DMS114 treated with DMSO at 0.1 percent for 48 hours (cell line): ENCODE data around the gene TMEM178A.
"Not testable (repeated sequence)": the region's sequence is repeated elsewhere in the genome, so short reads cannot be mapped to it uniquely, and the experiment has no call there.

Experiments used
- DNase-seq: peaks from one replicate; lab custom pipeline; 2025; ENCODE audit not compliant: unreplicated experiment; lab: John Stamatoyannopoulos, UW

The TMEM178A gene

DNA sequence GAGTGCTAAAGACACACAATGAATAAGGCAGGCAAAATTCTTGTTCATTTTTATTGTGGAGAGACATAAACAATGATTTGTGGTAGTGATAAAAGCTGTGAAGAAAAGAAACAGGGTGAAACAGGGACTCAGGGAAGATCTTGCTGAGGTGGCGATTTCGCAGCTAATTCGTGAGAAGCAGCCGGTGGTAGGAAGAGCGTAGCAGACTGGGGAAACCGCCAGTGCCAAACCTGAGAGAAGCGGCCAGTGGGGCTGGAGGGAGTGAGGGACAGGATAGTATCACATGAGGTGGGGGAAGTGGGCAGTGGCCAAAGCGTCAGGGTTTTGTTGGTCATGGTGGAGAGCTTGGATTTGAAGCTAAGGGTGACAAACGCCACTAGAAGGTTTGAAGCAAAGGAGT is 42.3 kb downstream of the TMEM178A start:
- no peak for DNase-seq

DNA sequence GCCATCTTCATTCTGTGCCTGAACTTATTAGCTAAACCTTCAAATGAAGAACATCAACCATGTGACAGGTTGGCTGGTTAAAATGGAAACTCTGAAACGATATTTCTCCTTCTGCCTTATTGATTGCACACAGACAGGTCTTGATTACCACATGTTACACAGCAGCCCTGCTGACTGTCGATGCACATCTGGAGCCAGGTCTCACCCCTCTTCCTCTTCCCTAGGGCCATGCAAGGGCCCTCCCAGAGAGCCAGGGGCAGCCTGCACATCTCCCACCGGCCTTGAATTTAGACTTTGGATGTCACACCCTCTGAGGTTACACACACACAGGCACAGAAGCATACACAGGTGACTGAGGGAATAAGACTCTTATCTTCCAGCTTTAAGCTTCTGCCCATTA is 45.1 kb downstream of the TMEM178A start:
- no peak for DNase-seq

GRCh38 chr2:39712953-39713352 is 47.2 kb downstream of the TMEM178A start:
- DNase-seq: no peak

DNA sequence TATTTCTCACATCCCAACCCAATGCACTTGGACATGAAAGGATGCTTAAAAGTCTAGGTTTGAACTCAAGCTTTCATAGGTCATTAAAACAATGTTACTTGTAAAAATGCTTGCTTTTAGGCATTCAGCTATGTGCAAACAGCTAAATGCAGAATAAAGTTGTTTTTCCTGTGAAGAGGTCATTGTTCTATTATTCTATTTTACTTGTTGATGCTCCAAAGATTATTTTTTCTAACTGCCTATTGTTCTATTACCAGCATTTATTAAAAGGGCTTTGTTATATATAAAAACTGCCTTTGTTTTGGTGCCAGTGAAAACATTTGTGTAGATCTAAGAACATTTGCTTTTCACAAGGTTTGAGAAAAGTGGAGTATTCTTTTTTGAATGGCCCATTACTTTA is 49.4 kb downstream of the TMEM178A start:
- DNase-seq: no peak

GRCh38 chr2:39715822-39716221 is 50.1 kb downstream of the TMEM178A start:
- DNase-seq: no peak

DNA sequence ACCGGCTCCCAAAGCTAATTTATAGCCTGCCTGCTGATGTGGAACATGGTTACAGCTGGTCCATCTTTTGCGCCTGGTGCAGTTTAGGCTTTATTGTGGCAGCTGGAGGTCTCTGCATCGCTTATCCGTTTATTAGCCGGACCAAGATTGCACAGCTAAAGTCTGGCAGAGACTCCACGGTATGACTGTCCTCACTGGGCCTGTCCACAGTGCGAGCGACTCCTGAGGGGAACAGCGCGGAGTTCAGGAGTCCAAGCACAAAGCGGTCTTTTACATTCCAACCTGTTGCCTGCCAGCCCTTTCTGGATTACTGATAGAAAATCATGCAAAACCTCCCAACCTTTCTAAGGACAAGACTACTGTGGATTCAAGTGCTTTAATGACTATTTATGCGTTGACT is 51.4 kb downstream of the TMEM178A start:
- DNase-seq: no peak

DNA sequence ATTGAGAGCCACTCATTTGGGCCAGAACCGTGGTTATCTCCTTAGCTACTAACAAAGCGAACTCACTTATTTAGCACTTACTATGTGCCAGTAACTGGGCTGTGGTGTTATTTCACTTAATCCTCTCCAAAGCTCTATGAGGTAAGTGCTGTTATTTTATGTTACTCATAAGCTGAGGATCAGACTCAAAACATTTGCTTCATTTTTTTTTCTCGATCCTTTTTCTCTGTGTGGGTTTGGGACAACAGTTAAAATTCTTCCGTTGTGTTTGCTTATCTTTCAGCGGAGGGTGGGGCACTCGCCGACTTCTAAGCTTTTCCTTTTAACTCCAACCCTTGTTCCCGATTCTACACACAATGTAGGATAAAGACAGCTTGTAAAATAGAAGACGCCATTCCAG is 52.8 kb downstream of the TMEM178A start:
- no peak for DNase-seq

DNA sequence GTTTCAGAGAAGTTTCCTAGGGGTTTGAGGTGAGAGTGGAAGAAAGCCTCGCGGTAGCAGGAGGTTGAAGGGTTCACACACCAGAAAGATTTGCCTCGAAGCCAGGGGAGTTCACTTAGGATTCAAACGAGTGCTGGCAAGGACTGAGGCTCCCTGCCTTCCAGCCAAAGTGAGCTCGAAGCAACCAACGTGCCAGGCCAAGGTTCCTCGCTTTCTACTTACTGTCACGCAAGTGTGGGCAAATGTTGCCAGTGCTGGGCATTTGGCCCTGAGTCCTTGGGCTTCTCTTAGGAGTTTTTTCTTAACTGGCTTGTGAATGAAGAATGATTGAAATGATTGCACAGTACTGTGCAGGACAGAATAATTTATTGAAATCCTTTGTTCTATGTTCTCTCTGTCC is 53.6 kb downstream of the TMEM178A start:
- DNase-seq: no peak

DNA sequence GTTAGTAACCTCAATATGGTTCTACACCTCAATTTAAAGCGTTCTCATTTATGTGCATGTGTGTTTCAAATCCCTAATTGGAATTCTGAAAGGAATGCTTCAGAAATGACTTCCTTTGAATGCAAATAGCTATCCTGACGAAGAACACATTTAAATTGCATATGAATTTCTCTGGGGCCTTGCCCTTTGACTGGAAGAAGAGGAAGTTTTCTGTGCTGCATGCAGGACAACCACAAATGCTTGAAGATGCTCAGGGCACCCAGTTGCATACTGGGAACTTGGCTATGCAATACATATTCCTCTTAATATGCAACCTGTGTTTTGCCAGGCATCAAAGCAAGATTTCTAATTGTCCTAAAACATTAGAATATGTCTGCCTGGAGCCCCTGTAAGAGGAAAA is 55.3 kb downstream of the TMEM178A start:
- DNase-seq: no peak

GRCh38 chr2:39723497-39723896 is 57.8 kb downstream of the TMEM178A start:
- no peak for DNase-seq

- no peak for DNase-seq
These were observed 58.5 kb downstream of the TMEM178A start for GRCh38 chr2:39723946-39724827.

- DNase-seq: no peak
These were observed 59.1 kb downstream of the TMEM178A start for GRCh38 chr2:39724828-39725144.

DNA sequence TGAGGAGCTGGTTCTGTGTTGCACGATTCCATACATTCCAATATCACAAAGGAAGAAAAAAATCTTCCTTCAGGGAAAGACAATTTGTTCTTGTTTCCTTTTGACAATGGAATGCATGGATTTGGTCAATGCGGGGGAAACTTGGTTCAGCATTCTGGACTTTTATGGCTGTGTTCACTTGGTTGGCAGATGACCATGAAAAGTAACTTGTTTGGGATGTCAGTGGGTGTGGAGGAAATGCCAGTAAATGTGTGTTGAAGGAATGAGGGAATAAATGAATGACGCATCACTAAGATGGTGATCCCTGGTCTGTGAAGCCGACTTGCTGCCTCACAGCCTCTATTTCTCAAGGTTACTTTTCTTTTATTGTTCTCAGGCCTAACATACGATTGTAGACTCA is 59.7 kb downstream of the TMEM178A start:
- no peak for DNase-seq

DNA sequence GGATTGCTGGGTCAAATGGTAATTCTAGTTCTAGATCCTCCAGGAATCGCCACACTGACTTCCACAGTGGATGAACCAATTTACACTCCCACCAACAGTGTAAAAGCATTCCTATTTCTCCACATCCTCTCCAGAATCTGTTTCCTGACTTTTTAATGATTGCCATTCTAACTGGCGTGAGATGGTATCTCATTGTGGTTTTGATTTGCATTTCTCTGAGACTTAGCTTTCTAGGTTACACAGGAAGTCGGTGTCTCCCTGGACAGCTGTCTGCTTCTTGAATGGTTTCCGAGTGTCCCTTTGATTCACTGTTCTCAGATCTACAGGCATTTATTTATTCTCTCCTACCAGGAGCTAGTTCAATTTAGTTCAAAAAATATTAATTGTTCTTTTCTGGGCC is 62.4 kb downstream of the TMEM178A start:
- not testable (repeated sequence) for DNase-seq

- peak; percentile 2 for DNase-seq
These were observed 63.2 kb downstream of the TMEM178A start for GRCh38 chr2:39728941-39729351.

- no peak for DNase-seq
These were observed 64.6 kb downstream of the TMEM178A start for GRCh38 chr2:39730276-39730675.

GRCh38 chr2:39730685-39731302 is 65.1 kb downstream of the TMEM178A start:
- peak; percentile 12 for DNase-seq

- DNase-seq: no peak
These were observed 65.8 kb downstream of the TMEM178A start for GRCh38 chr2:39731546-39731945.

DNA sequence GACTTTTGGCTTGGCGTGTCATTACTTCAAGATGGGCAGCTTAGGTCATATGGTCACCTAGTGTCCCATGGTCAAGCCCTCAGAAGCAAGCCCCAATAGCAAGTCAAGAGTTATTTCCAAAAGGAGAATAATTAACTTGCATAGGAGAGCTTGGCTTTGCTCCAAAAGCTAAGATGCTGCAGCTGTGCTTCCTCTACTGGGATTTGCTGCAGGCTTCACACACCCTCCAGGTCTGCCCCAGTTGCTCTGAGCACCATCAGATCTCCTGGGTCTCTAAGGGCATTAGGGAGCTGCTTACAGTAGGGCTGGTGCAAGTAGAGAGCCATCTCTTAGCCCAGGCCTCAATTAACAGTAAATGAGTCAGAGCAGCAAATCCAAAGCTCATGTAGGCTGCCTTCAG is 66.8 kb downstream of the TMEM178A start:
- DNase-seq: no peak

GRCh38 chr2:39733070-39733674 is 67.5 kb downstream of the TMEM178A start:
- no peak for DNase-seq

DNA sequence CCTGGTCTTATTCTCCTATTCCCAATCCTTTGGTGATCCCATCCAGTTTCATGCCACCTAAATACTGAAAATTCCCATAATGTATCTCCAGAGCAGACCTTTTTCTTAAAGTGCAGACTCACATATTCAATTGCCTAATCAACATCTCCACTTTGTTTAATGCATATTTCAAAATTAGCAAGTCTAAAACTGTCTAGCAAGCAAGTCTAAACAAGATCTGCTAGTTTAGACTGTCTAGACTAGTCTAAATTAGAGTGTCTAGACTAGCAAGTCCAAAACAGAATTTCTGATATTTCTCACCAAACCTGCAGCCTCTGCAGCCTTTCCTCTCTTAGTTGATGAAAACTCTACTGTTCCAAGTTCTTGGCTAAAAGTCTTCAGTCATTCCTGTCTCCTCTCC is 68.7 kb downstream of the TMEM178A start:
- no peak for DNase-seq

GRCh38 chr2:39735648-39736047 is 69.9 kb downstream of the TMEM178A start:
- no peak for DNase-seq
